Motor neuron (in vitro differentiated cells): ENCODE data around the gene PTPN14. TPM values are rescaled to one million over a fixed set of nuclear protein-coding genes. Genes with fewer than 3 reads are reported as not detected.
"Not testable (repeated sequence)": the region's sequence is repeated elsewhere in the genome, so short reads cannot be mapped to it uniquely, and the experiment has no call there.

ENCODE experiments used
- ATAC-seq, 8 experiments: fragments of 200-7000 bp; cut with Tn5 transposase; replicated peaks in 6 of 8; 2 replicates each; pipeline ENCODE4 v1.8.0; 2021; ENCODE audit warnings: mild to moderate bottlenecking in 8 of 8, moderate library complexity in 8 of 8
- H3K27ac ChIP-seq, 2 donors: fragments of 250-450 bp; sonication (Bioruptor Pico); 2 replicates each; pipeline ENCODE4 v1.9.0; 2021; ENCODE audit warnings: antibody characterized with exemption in 2 of 2, mild to moderate bottlenecking in 2 of 2, moderate library complexity in 1 of 2
- H3K4me1 ChIP-seq, 2 donors: fragments of 250-450 bp; sonication (Bioruptor Pico); replicated peaks in 1 of 2; 2 replicates each; pipeline ENCODE4 v1.6.1; 2021; ENCODE audit warnings: antibody characterized with exemption in 2 of 2, mild to moderate bottlenecking in 2 of 2, moderate library complexity in 1 of 2
- H3K4me3 ChIP-seq, 5 donors: fragments of 250-450 bp; sonication (Bioruptor Pico); 2 replicates each; pipeline ENCODE4 v1.9.0; 2021; ENCODE audit warnings: antibody characterized with exemption in 5 of 5, mild to moderate bottlenecking in 5 of 5, moderate library complexity in 4 of 5
- WGBS, 10 experiments: fragments of 450-650 bp; shearing (Covaris generic); methylation state at CpG; one replicate each; pipeline ENCODE4 v1.0.0; 2022; 5-methylcytosine and 5-hydroxymethylcytosine counted together
- in situ Hi-C, 9 experiments: fragments of 400-800 bp; cut with MboI; loops; one replicate each; pipeline ENCODE4 v1.15.0; 2021; ENCODE audit warnings: low sequenced_read_pairs in 9 of 9, low pct_unique_long_range_greater_than_20kb in 2 of 9; ENCODE audit not compliant: unreplicated experiment in 9 of 9
- total RNA-seq, 8 experiments: library from RNA; unstranded; fragments of 300-600 nt; gene quantifications; 2 replicates each; pipeline versions ENCODE4 v1.2.3 to v1.2.4, GENCODE V29; 2022

Gene PTPN14
- total RNA-seq, 8 experiments from 2014 or later, result 1.4 to 43.4 (median 5.5) TPM

DNA sequence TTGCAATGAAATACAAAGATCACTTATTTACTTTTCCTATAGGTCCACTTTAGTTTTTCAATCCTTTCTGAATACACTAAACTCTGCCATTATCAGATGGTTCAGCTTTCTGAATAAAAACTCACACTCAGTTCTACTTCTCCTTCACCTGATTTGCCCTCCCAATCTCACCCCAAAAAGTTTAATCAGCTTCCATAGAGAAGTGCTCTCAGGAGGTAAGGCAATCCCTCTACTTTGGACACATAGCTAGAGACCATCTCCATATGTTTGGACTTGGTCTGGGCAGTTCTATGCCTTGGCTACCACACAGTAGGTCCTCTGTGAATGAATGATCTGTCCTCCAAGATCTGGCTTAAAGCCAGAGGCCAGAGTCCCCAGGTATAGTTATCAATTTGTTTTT, 40.9 kb downstream of the PTPN14 start:
- no peak for ATAC-seq
- in situ Hi-C loops, result no loop called here
- Histone ChIP-seq H3K4me3 (no peak overlapping the region), H3K4me1 (peaks cover 16 to 18% of the 10 kb centered on the region in 2 donors), H3K27ac (no peak overlapping the region)

- ATAC-seq, H3K4me3 ChIP-seq, H3K27ac ChIP-seq, in situ Hi-C loops: not testable (repeated sequence)
- peaks cover 8 to 15% of the 10 kb centered on the region in 2 donors for H3K4me1 ChIP-seq
- WGBS, 10 experiments, result 100% methylated on average over 1 of the region's 3 CpGs; no CpG with 5 or more reads in 7 of the 10 experiments
Measured at GRCh38 chr1:214509622-214510021, 41.8 kb downstream of the PTPN14 start.

DNA sequence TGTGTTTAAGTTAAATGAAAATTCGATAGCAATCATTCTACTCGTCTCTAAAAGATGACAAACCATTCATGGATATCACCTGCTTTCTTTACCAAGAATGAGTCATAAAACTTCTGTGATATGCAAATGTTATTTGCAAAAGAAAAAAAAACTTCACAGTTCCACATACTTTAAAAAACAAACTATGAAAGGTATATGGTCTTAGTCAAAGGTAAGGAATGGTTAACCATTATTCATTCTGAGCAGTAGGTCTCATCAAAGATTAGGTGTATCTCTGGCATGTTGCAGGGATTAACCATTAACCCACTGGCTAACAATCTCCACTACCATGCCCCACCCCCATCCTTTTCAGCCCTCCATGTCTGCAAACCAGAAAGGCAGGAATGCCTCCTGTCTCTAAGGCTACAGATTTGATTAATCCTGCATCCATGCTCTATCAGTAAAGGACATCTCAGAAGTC, 44.4 kb downstream of the PTPN14 start:
- Histone ChIP-seq H3K4me3 (no peak overlapping the region), H3K27ac (no peak overlapping the region), H3K4me1 (peaks cover 0 to 8% of the 10 kb centered on the region in 2 donors)
- ATAC-seq, result no peak
- in situ Hi-C loops, result no loop called here
- 0 to 25% (median 15%) methylated on average over 1 to 2 of the region's 2 CpGs; no CpG with 5 or more reads in 1 of the 10 experiments for WGBS, 10 experiments

GRCh38 chr1:214505134-214505533, 46.3 kb downstream of the PTPN14 start:
- Histone ChIP-seq H3K4me3 (no peak overlapping the region), H3K27ac (no peak overlapping the region), H3K4me1 (peaks cover 8 to 12% of the 10 kb centered on the region in 2 donors)
- in situ Hi-C loops, result no loop called here
- WGBS, 10 experiments, result 60 to 100% (median 92%) methylated on average over 1 to 8 of the region's 8 CpGs; no CpG with 5 or more reads in 2 of the 10 experiments
- ATAC-seq, result no peak

DNA sequence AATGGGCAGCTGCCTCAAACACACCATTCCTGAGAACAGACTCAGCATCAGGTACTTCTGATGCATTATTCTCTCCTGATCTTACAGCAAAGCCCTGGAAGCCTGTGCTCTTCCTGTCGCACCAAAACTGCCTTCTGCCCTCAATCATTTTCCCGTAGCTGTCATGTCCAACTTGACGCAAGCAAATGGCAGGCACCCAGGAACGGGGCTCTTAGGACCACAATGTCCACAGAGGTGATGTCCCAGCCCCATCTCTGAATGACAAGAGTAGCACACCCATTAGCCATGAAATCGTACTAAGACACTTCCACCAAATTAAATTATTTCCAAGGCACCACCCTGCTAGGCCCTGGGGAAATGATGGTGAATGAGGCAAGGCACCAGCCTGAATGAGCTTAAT, 47.1 kb downstream of the PTPN14 start:
- no peak overlapping the region for H3K4me3 ChIP-seq
- ATAC-seq, result no peak
- in situ Hi-C loops, result no loop called here
- H3K4me1 ChIP-seq, result peaks cover 8 to 12% of the 10 kb centered on the region in 2 donors
- 92 to 100% (median 100%) methylated on average over 1 to 5 of the region's 5 CpGs; no CpG with 5 or more reads in 5 of the 10 experiments for WGBS, 10 experiments
- H3K27ac ChIP-seq, result no peak overlapping the region

DNA sequence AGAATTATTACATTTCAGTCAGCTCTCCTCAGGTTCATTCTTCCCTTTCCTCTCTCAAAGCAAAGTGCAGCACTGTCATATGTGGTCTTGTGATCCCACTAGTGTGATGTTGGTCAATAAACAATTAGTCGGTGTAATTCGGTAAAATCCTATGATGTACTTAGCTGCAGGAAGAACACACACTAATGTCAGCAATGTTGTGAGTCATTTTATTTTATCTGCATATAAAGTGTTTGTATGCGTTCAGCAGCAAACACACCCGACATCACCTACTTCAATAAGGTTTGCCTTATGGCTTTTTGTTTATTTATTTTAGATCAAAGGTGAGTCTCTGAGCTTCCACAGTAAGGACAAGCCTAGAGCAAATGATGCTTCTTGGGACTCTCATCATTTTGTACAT, 47.8 kb downstream of the PTPN14 start:
- H3K4me3 ChIP-seq, result no peak overlapping the region
- 28 to 100% (median 73%) methylated on average over 2 to 4 of the region's 4 CpGs; no CpG with 5 or more reads in 1 of the 10 experiments for WGBS, 10 experiments
- H3K4me1 ChIP-seq, result peaks cover 8 to 12% of the 10 kb centered on the region in 2 donors
- no peak overlapping the region for H3K27ac ChIP-seq
- in situ Hi-C loops, result no loop called here
- ATAC-seq, result no peak

- 0 to 25% (median 9%) methylated on average over 1 to 4 of the region's 4 CpGs for WGBS, 10 experiments
- Histone ChIP-seq H3K4me3 (no peak overlapping the region), H3K27ac (no peak overlapping the region), H3K4me1 (peaks cover 4 to 8% of the 10 kb centered on the region in 2 donors)
- in situ Hi-C loops, result no loop called here
- ATAC-seq, result peak in 7 of 8 experiments; percentile 33 to 94 (median 61)
Measured at GRCh38 chr1:214500340-214501055, 50.9 kb downstream of the PTPN14 start.

DNA sequence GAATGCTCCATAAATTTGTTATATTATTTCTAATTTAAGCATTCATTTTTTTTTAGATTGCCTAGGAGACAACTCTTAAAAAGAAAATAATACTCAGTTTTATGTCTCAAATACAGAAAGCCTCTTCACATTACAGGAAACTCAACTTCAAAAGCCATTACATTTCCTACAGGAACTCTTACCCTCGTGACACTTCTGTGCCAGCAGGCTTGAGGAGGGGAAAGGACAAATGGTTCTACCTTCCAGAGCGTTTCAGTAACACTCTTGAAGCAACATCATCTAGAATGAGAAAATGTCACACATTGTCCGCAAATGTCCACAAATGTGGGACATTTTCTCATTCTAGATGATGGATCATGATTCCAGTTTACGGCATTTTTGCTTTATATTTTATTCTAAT, 51.7 kb downstream of the PTPN14 start:
- H3K27ac ChIP-seq, result no peak overlapping the region
- no peak overlapping the region for H3K4me3 ChIP-seq
- ATAC-seq, result no peak
- H3K4me1 ChIP-seq, result peaks cover 4 to 8% of the 10 kb centered on the region in 2 donors
- WGBS, 10 experiments, result 64 to 100% (median 75%) methylated on average over 1 to 4 of the region's 4 CpGs; no CpG with 5 or more reads in 2 of the 10 experiments
- in situ Hi-C loops, result no loop called here

DNA sequence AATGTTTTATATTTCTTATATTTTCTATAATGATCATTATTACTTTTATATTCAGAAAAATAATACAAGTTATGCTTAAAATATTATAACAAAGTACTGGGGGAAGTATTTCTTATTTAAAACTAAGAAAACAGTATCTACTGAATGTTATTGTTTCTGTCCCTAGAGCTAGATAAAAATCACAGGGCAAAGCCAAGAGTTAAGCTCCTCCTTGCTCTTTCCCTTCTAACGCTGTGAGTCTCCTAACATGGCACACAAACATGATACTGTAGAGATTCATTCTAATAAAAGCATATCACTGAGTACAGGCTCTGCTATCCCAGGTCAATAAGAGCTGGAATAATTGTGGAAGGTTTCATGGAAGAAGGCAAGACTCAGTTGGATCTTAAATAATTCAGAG, 53.4 kb downstream of the PTPN14 start:
- Histone ChIP-seq H3K4me3 (no peak overlapping the region), H3K27ac (no peak overlapping the region), H3K4me1 (peaks cover 4 to 8% of the 10 kb centered on the region in 2 donors)
- no peak for ATAC-seq
- WGBS, 10 experiments, result 0 to 100% (median 84%) methylated on average over 1 of the region's 1 CpG; no CpG with 5 or more reads in 2 of the 10 experiments
- in situ Hi-C loops, result no loop called here

- ATAC-seq, result no peak
- Histone ChIP-seq H3K4me3 (no peak overlapping the region), H3K4me1 (peaks cover 4 to 8% of the 10 kb centered on the region in 2 donors), H3K27ac (no peak overlapping the region)
- in situ Hi-C loops, result no loop called here
- WGBS, 10 experiments, result 67 to 100% (median 90%) methylated on average over 1 to 4 of the region's 4 CpGs; no CpG with 5 or more reads in 1 of the 10 experiments
Measured at GRCh38 chr1:214496126-214496525, 55.3 kb downstream of the PTPN14 start.

DNA sequence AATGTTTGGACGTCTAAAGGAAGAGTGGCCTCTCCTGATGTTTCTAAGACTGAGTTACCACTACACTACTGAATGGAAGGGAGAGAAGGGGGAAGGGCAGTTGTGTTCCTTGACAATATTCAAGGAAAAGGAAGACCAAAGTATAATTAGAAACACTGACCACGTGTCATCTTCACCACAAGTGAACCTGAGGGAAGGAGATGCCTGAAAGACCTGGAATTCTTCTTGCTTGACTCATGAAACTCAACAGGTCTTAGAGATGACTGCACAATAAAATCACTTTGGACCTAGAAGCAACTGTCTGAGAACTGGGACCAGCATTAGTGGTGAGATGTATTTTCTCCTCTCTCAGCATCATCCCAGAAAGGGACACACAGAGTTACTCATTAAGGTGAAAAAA, 56.7 kb downstream of the PTPN14 start:
- 0 to 100% (median 62%) methylated on average over 1 to 2 of the region's 2 CpGs for WGBS, 10 experiments
- Histone ChIP-seq H3K4me1 (no peaks in the 10 kb centered on the region), H3K4me3 (no peak overlapping the region), H3K27ac (no peak overlapping the region)
- no peak for ATAC-seq
- in situ Hi-C loops, result no loop called here

DNA sequence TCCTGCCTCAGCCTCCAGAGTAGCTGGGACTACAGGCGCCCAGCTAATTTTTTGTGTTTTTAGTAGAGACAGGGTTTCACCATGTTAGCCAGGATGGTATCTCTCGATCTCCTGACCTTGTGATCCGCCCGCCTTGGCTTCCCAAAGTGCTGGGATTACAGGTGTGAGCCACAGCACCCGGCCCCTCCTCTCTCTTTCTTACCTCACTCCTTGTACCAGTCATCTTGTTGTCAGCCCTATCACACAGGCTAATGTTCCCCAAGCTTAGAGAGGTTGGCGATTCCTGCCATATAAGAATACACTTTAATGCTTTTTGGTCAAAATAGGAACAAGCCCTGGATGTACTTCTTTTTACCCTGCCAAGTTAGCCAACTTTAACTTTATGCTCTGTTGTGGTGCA, 57.2 kb downstream of the PTPN14 start:
- H3K27ac ChIP-seq, ATAC-seq, in situ Hi-C loops, H3K4me1 ChIP-seq, H3K4me3 ChIP-seq: not testable (repeated sequence)
- WGBS, 10 experiments, result 97 to 100% (median 100%) methylated on average over 1 to 6 of the region's 6 CpGs; no CpG with 5 or more reads in 3 of the 10 experiments

- Histone ChIP-seq H3K4me3 (no peak overlapping the region), H3K27ac (no peak overlapping the region), H3K4me1 (no peaks in the 10 kb centered on the region)
- 58 to 100% (median 92%) methylated on average over 2 to 7 of the region's 7 CpGs for WGBS, 10 experiments
- in situ Hi-C loops, result no loop called here
- ATAC-seq, result no peak
Measured at GRCh38 chr1:214493126-214493796, 58.1 kb downstream of the PTPN14 start.
